GM19467 (cell line): ENCODE results near the gene CDH23.

Source experiments
- ATAC-seq: cut with Tn5 transposase; IDR thresholded peaks from one replicate; pipeline ENCODE4 v1.9.1; 2021; ENCODE audit warnings: mild to moderate bottlenecking, moderate library complexity; ENCODE audit not compliant: unreplicated experiment

The CDH23 gene

GRCh38 chr10:71369602-71370001, 27.1 kb upstream of the CDH23 start:
- ATAC-seq, result no peak

DNA sequence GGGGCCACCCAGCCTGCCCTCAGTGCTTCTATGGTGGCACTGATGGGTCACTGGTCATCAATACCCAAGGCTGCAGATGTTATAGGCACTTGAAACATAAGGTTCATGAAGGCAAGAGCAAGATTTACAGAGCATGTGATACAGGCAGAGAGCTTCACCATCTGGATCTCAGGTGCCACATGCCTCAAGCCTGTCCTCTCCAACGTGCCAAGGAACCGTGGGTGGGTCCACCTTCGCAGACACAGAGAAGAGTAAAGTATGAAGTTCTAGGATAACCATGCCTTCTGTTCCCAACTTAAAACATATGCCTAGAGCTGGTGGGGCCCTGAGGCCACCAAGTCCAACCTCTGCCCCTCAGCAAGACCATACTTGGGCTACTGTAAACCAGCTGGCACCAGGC, 26.7 kb upstream of the CDH23 start:
- no peak for ATAC-seq

- no peak for ATAC-seq
These were observed 25.0 kb upstream of the CDH23 start for GRCh38 chr10:71371750-71372166.

- no peak for ATAC-seq
These were observed 23.7 kb upstream of the CDH23 start for GRCh38 chr10:71372882-71373495.

- ATAC-seq, result no peak
These were observed 22.1 kb upstream of the CDH23 start for GRCh38 chr10:71374481-71375233.

DNA sequence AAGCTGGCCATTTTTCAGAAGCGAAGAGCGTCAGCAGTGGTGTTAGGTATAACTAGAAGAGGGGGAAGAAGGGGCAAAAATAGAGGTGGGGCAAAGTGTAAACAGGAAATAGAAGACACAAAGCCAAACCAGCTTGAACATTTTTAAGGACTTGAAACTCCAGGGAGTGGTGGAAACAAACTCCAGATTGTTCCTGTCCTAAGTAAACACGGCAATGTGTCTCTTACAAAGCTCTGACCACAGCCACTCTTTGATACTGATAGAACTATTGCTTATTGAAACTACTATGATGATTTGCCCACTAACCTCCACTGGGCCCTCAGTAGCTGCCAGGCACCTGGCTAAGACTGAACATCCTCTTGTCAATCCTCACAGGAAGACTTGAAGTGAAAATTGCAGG, 20.8 kb upstream of the CDH23 start:
- ATAC-seq, result no peak

- no peak for ATAC-seq
These were observed 18.2 kb upstream of the CDH23 start for GRCh38 chr10:71378336-71379117.

DNA sequence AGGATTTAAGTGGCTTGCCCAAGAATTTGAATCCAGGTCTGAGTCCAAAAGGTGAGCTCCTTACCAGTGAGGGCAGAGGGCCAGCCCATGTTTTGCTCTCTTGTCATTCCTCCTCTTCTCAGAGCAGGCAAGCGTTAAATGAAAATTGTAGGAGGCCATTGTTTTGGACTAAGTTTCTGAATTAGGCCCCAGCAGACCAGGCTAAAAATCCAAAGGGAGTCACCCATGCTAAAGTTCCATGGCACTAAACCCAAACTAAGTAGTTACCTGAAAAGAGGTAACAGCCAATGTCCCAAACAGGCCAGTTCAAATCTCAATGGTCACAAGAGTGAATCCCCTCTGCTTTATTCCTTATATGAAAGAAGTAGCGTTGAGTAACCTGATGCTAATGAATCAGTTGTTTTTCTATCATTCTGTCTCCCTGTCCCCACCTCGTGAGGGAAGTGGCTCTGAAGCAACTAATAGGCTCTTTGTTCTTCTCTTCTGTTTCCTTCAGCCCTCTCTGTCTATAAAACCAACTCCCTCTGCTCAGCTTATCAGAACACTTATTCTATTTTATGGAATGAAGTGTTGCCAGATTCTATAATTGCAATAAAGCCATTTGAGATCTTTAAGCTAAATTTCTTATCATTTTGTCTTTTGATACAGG, 17.5 kb upstream of the CDH23 start:
- ATAC-seq, result no peak

- no peak for ATAC-seq
These were observed 15.9 kb upstream of the CDH23 start for GRCh38 chr10:71380841-71381240.

DNA sequence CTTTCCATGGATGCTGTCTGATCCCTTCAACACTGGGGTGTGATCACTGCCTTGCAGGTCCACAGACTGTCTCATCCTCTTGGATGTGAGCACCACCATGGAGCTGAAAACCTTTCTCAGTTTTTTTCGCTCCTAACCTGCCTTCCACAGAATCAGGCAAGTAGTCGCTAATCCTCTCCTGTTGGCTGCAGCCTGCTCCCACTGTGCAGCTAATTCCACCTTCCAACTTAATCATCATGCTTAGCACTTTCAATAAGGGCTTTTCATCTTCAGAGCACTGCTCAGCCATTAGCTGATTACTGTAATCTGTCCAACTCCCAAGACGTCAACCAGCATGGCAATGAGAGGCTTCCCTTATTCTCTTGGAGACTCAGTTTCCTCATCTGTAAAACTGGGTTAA, 15.1 kb upstream of the CDH23 start:
- ATAC-seq, result no peak

- no peak for ATAC-seq
These were observed 14.7 kb upstream of the CDH23 start for GRCh38 chr10:71382028-71382427.

- ATAC-seq, result no peak
These were observed 14.0 kb upstream of the CDH23 start for GRCh38 chr10:71382757-71383156.

- no peak for ATAC-seq
These were observed 12.6 kb upstream of the CDH23 start for GRCh38 chr10:71383972-71384687.

DNA sequence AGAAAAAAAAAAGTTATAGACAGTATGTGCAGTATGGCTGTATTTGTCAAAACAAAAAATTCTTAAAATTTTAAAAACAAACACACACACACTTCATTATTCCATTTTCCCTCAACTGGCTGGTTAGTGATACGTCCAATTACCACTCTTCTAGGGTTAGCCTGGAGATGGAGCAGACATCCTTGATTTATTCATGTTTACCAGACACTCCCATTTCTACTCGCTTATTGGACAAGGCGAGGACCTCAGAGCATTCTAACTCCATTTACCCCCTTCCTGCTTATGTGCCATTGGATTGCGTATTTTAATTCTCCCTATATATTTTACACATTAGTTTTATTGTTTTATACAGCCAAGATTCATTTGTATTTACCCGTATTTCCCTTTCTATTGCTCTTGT, 8.5 kb upstream of the CDH23 start:
- ATAC-seq, result no peak

- ATAC-seq, result no peak
These were observed 8.0 kb upstream of the CDH23 start for GRCh38 chr10:71388583-71389310.

DNA sequence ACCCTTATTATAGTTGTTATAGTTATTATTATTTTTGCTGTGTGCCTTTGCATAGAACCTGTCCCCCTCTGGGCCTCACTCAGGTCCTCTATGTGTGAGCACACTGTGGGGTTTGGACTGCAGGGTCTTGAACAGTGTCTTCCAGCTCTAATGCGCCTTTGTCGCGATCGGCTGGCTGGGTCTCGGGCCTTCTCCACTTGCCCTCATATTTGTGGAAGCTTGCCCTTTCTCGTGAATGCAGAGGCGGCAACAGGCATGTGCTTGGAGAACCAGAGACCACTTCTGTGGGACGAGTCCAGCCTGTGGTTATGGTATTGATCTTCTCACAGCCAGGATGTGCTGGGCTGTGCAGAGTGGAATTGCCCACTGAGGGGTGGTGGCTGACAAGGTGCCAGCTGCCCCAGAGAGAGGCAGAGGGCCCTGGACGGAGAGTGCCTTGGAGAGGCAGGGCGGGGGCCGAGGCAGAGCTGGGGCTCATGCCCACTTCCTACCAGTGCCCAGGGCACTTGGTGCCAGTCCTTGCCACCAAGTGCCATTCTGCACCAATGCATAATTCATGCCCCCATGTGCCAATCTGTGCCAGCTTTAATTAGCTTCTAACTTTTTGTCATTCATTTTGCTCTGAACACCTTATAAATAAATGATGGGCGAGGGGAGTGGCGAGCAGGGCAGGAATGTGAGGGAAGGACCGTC, 6.8 kb upstream of the CDH23 start:
- ATAC-seq, result no peak

GRCh38 chr10:71390461-71390835, 6.3 kb upstream of the CDH23 start:
- ATAC-seq, result no peak

DNA sequence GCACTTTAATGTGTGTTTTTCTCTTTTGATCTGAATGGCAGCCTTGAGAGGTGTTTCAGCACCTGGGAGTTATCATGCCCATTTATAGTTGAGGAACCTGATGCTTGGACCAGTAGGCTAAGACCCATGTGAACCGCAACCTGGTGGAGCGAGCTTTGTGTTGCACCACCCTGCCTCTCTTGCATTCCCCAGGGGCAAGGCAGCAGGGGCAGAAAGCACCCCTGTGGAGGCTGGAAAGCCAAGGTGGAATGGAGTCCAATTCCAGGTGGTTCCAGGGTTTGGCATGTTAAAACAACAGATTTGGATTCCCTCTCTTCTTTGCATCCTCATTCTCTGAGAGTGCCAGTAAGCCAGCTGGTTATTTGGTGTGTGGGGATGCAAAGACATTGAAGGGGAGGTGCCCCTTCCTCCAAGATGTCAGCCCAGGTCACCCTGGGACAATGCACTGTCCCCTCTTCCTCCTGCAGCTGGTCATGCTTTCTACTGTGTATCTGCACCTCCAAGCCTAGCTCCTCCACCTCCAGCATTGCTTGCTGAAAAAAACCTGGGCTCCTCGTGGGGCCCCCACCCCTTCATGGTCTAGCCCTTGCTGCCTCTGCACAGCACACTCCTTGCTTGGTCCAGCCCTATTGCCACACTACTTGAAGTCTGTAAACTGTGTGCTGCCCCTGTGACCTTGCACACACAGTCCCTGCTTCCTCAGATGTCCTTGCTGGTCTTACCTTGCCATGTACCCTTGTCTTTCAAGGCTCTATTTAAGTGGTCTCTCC, 5.6 kb upstream of the CDH23 start:
- ATAC-seq, result no peak

DNA sequence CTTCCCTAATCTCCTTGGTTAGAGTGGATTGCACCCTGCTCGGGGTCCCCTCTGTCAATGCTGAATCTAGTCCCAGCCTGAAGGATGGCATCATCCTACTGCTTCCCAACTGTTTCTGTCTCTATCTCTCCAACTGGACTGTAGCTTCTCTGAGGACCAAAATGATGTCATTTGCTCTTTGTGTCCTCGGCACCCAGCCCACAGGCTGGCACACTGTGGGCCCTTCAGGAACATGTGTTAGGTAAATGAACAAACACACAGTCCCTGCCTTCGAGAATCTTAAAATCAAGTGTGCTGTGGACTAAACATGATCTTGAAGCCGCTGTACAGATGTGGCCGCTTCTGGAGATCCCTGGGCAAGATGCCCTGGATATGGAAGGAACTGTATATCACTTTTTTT, 5.0 kb upstream of the CDH23 start:
- no peak for ATAC-seq
